ENCODE results near the gene LPP.

Gene LPP

GRCh38 chr3:188557235-188557634 is 403.3 kb downstream of the LPP start:
- Histone ChIP-seq H3K36me3 (replicated peaks; ENCODE audit: insufficient read depth, low read length) (no peaks in the 10 kb centered on the region), H3K9me2 (replicated peaks; ENCODE audit: insufficient read depth, low read length) (no peaks in the 10 kb centered on the region), H3F3A (ENCODE audit: insufficient read depth, low read length) (no peaks in the 10 kb centered on the region), H3K27me3 (replicated peaks; ENCODE audit: insufficient read depth, low read length) (no peaks in the 10 kb centered on the region), H3K4me3 (ENCODE audit: low read length) (no peak overlapping the region), H3K27ac (ENCODE audit: low read length) (no peak overlapping the region), H3K9me3 (replicated peaks; ENCODE audit: insufficient read depth, low read length) (no peaks in the 10 kb centered on the region), H3K4me1 (ENCODE audit: low read length) (no peaks in the 10 kb centered on the region), H3K4me2 (ENCODE audit: low read depth, low read length) (no peak overlapping the region), H3K79me2 (ENCODE audit: low read length) (no peaks in the 10 kb centered on the region), H2AFZ (ENCODE audit: low read length) (no peak overlapping the region), H3K9ac (ENCODE audit: low read length) (no peak overlapping the region), H4K20me1 (ENCODE audit: insufficient read depth, low read length) (no peaks in the 10 kb centered on the region)
- no peak for TF ChIP-seq EZH2phosphoT487 (IDR thresholded peaks at IDR 0.05; ENCODE audit: low read length)
- TF ChIP-seq CTCF (IDR thresholded peaks at IDR 0.05; ENCODE audit: low read length): no peak
- TF ChIP-seq EZH2 (optimal IDR thresholded peaks at IDR 0.05; ENCODE audit: low read depth, low read length): no peak
- DNase-seq: no peak

GRCh38 chr3:188558343-188559071 is 404.6 kb downstream of the LPP start:
- Histone ChIP-seq H4K20me1 (ENCODE audit: insufficient read depth, low read length) (no peaks in the 10 kb centered on the region), H3K9me2 (replicated peaks; ENCODE audit: insufficient read depth, low read length) (no peaks in the 10 kb centered on the region), H3K9ac (ENCODE audit: low read length) (no peak overlapping the region), H3K36me3 (replicated peaks; ENCODE audit: insufficient read depth, low read length) (no peaks in the 10 kb centered on the region), H3K4me2 (ENCODE audit: low read depth, low read length) (no peak overlapping the region), H3K4me3 (ENCODE audit: low read length) (no peak overlapping the region), H3F3A (ENCODE audit: insufficient read depth, low read length) (no peaks in the 10 kb centered on the region), H3K27me3 (replicated peaks; ENCODE audit: insufficient read depth, low read length) (no peaks in the 10 kb centered on the region), H3K27ac (ENCODE audit: low read length) (no peak overlapping the region), H3K4me1 (ENCODE audit: low read length) (no peaks in the 10 kb centered on the region), H3K9me3 (replicated peaks; ENCODE audit: insufficient read depth, low read length) (no peaks in the 10 kb centered on the region), H2AFZ (ENCODE audit: low read length) (no peak overlapping the region), H3K79me2 (ENCODE audit: low read length) (no peaks in the 10 kb centered on the region)
- DNase-seq: no peak
- TF ChIP-seq CTCF (IDR thresholded peaks at IDR 0.05; ENCODE audit: low read length) (no peak), EZH2phosphoT487 (IDR thresholded peaks at IDR 0.05; ENCODE audit: low read length) (no peak), EZH2 (optimal IDR thresholded peaks at IDR 0.05; ENCODE audit: low read depth, low read length) (no peak)

- Histone ChIP-seq H3K4me1 (ENCODE audit: low read length) (no peaks in the 10 kb centered on the region), H3K9me2 (replicated peaks; ENCODE audit: insufficient read depth, low read length) (no peaks in the 10 kb centered on the region), H3K36me3 (replicated peaks; ENCODE audit: insufficient read depth, low read length) (no peaks in the 10 kb centered on the region), H2AFZ (ENCODE audit: low read length) (no peak overlapping the region), H3K4me2 (ENCODE audit: low read depth, low read length) (no peak overlapping the region), H3K27me3 (replicated peaks; ENCODE audit: insufficient read depth, low read length) (no peaks in the 10 kb centered on the region), H4K20me1 (ENCODE audit: insufficient read depth, low read length) (no peaks in the 10 kb centered on the region), H3F3A (ENCODE audit: insufficient read depth, low read length) (no peaks in the 10 kb centered on the region), H3K9me3 (replicated peaks; ENCODE audit: insufficient read depth, low read length) (no peaks in the 10 kb centered on the region), H3K79me2 (ENCODE audit: low read length) (no peaks in the 10 kb centered on the region), H3K9ac (ENCODE audit: low read length) (no peak overlapping the region), H3K4me3 (ENCODE audit: low read length) (no peak overlapping the region), H3K27ac (ENCODE audit: low read length) (no peak overlapping the region)
- no peak for DNase-seq
- TF ChIP-seq EZH2 (optimal IDR thresholded peaks at IDR 0.05; ENCODE audit: low read depth, low read length) (no peak), EZH2phosphoT487 (IDR thresholded peaks at IDR 0.05; ENCODE audit: low read length) (no peak), CTCF (IDR thresholded peaks at IDR 0.05; ENCODE audit: low read length) (no peak)
Measured at GRCh38 chr3:188559072-188559429, 405.1 kb downstream of the LPP start.

Data from MM.1S (cell line).